Upper lobe of right lung (tissue), 1 donor: Measurements from ENCODE around the gene SRPK2. TPM values are rescaled to one million over a fixed set of nuclear protein-coding genes. Genes with fewer than 3 reads are reported as not detected.
"Not testable (repeated sequence)": the region's sequence is repeated elsewhere in the genome, so short reads cannot be mapped to it uniquely, and the experiment has no call there.

Source experiments
- ATAC-seq: fragments of 200-7000 bp; cut with Tn5 transposase; one replicate; pipeline ENCODE4 v1.9.1; 2020; ENCODE audit warnings: mild to moderate bottlenecking, moderate library complexity
- DNase-seq: peaks from one replicate; pipeline ENCODE4 v3.0.0-alpha.2; 2020
- H3K27ac ChIP-seq: fragments of 200-600 bp; one replicate; pipeline ENCODE4 v1.8.0; 2022
- H3K27me3 ChIP-seq: fragments of 200-600 bp; one replicate; pipeline ENCODE4 v1.8.0; 2022; ENCODE audit warnings: mild to moderate bottlenecking
- H3K36me3 ChIP-seq: fragments of 200-600 bp; one replicate; pipeline ENCODE4 v1.8.0; 2022
- H3K4me1 ChIP-seq: fragments of 200-600 bp; one replicate; pipeline ENCODE4 v1.8.0; 2022
- H3K4me3 ChIP-seq: fragments of 200-600 bp; one replicate; pipeline ENCODE4 v1.8.0; 2022; ENCODE audit warnings: mild to moderate bottlenecking
- H3K9me3 ChIP-seq: fragments of 200-600 bp; one replicate; pipeline ENCODE4 v1.8.0; 2022
- intact Hi-C: fragments of 100-400 bp; cut with DNase I; formaldehyde crosslinking; loops from one replicate; pipeline ENCODE4 v1.11.0; 2022
- total RNA-seq: library from RNA; stranded (reverse); fragmentation: NEBNext Ultra II Directional; extraction: Animal tissue kit (Norgen Biotek cat#: 25700); gene quantifications from one replicate; pipeline ENCODE4 v1.2.1, GENCODE V29; 2021
- TF ChIP-seq, protein P1 (sequence below): fragments of 200-600 bp; IDR thresholded peaks from one replicate; pipeline ENCODE4 v1.8.0; 2022; ENCODE audit warnings: antibody characterized with exemption
- donor health status: DM: no; HTN: yes; CAD: no; lungs with severe emphysema.

SRPK2 gene
- total RNA-seq, 1 donor from 2014 or later = 48.5 TPM

DNA sequence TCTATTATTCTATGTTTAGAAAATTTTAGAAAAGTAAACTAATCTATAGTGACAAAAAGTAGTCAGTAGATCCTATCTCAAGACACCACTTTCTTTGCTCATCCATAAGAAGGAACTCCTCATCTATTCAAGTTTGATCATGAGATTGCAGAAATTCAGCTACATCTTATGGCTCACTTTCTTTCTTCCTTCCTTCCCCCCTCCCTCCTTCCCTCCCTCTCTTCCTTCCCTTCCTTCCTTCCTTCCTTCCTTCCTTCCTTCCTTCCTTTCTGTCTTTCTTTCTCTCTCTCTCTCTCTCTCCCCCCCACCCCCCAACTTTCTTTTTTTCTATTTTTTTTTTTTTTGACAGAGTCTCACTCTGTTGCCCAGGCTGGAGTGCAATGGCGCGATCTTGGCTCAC lies 35.3 kb upstream of the SRPK2 start:
- Histone ChIP-seq H3K4me1 (no peaks in the 10 kb centered on the region), H3K9me3 (no peaks in the 10 kb centered on the region), H3K27me3 (no peaks in the 10 kb centered on the region), H3K36me3 (no peaks in the 10 kb centered on the region), H3K27ac (no peak overlapping the region), H3K4me3 (no peak overlapping the region)
- intact Hi-C loops = no loop called here
- no peak for ATAC-seq
- no peak for DNase-seq
- TF ChIP-seq, protein P1, sequence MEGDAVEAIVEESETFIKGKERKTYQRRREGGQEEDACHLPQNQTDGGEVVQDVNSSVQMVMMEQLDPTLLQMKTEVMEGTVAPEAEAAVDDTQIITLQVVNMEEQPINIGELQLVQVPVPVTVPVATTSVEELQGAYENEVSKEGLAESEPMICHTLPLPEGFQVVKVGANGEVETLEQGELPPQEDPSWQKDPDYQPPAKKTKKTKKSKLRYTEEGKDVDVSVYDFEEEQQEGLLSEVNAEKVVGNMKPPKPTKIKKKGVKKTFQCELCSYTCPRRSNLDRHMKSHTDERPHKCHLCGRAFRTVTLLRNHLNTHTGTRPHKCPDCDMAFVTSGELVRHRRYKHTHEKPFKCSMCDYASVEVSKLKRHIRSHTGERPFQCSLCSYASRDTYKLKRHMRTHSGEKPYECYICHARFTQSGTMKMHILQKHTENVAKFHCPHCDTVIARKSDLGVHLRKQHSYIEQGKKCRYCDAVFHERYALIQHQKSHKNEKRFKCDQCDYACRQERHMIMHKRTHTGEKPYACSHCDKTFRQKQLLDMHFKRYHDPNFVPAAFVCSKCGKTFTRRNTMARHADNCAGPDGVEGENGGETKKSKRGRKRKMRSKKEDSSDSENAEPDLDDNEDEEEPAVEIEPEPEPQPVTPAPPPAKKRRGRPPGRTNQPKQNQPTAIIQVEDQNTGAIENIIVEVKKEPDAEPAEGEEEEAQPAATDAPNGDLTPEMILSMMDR = no peak

DNA sequence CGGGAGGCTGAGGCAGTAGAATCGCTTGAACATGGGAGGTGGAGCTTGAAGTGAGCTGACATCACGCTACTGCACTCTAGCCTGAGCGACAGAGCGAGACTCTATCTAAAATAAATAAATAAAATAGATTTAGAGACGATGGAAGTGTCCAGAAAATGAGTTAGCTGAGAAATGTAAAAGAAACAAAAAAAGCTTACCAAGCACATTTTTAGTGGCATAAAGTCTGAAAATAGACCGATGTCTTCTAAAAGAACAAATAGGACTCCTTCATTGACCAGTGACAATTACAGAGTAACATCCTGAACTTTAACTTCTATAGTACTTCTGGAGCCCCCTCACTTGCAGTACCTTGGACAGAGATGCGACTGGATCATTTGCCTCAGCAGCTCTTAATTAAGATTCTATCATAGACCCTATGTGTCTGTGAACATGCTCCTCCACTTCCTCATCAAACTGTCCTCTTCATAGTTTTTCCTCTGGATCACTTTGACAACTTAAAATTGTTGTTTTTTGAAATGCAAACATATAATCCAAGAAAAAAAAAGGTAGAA lies 25.2 kb upstream of the SRPK2 start:
- TF ChIP-seq, protein P1 = no peak
- DNase-seq (no peak), ATAC-seq (no peak)
- intact Hi-C loops = no loop called here
- H3K36me3 ChIP-seq = no peaks in the 10 kb centered on the region
- no peak overlapping the region for H3K27ac ChIP-seq
- H3K9me3 ChIP-seq = no peaks in the 10 kb centered on the region
- no peaks in the 10 kb centered on the region for H3K4me1 ChIP-seq
- H3K27me3 ChIP-seq = no peaks in the 10 kb centered on the region
- no peak overlapping the region for H3K4me3 ChIP-seq

DNA sequence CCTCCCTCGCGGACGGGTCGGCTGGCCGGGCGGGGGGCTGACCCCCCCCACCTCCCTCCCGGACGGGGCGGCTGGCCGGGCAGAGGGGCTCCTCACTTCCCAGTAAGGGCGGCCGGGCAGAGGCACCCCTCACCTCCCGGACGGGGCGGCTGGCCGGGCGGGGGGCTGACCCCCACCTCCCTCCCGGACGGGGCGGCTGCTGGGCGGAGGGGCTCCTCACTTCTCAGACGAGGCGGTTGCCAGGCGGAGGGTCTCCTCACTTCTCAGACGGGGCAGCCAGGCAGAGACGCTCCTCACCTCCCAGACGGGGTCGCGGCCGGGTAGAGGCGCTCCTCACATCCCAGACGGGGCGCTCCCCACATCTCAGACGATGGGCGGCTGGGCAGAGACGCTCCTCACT lies 22.1 kb upstream of the SRPK2 start:
- H3K9me3 ChIP-seq, intact Hi-C loops, H3K4me1 ChIP-seq, H3K27ac ChIP-seq, H3K4me3 ChIP-seq, H3K27me3 ChIP-seq, ATAC-seq, H3K36me3 ChIP-seq, DNase-seq: not testable (repeated sequence)

DNA sequence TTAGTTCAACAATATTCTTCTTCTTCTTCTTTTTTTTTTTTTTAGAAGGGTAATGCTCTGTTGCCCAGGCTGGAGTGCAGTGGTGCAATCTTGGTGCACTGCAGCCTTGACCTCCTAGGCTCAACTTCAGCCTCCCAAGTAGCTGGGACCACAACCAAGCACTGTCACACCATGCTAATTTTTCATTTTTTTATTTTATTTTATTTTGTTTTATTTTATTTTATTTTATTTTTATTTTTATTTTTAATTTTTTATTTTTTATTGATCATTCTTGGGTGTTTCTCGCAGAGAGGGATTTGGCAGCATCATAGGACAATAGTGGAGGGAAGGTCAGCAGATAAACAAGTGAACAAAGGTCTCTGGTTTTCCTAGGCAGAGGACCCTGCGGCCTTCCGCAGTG lies 21.1 kb upstream of the SRPK2 start:
- H3K9me3 ChIP-seq, DNase-seq, intact Hi-C loops, H3K4me3 ChIP-seq, ATAC-seq, H3K36me3 ChIP-seq, H3K4me1 ChIP-seq, H3K27ac ChIP-seq, H3K27me3 ChIP-seq: not testable (repeated sequence)

DNA sequence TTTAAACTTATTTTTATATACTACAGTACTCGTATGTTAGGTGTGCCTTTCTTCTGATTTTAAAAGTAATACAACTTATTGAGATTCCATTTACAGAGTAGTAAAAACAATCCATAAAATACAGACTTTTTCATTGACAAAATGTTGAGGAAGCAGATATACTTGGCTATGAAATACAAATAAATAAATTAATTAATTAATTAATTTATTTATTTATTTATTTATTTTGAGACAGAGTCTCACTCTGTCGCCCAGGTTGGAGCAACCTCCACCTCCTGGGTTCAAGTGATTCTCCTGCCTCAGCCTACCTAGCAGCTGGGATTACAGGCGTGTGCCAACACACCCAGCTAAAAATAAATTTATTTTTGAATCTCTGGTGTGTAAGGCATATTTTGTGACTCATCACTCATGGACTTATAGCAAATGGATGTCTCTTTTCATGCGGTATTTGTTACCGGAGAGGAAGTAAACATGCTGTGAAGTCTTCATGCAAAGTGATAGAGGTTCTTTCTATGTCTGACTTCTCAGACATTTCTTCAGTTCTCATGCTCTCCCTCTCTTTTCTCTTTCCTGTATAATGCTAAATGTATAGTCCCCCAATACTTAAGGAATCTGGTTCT lies 20.2 kb upstream of the SRPK2 start:
- no peak overlapping the region for H3K4me3 ChIP-seq
- no peaks in the 10 kb centered on the region for H3K4me1 ChIP-seq
- TF ChIP-seq, protein P1 = no peak
- H3K9me3 ChIP-seq = no peaks in the 10 kb centered on the region
- intact Hi-C loops = no loop called here
- H3K36me3 ChIP-seq = no peaks in the 10 kb centered on the region
- DNase-seq (no peak), ATAC-seq (no peak)
- no peaks in the 10 kb centered on the region for H3K27me3 ChIP-seq
- no peak overlapping the region for H3K27ac ChIP-seq

DNA sequence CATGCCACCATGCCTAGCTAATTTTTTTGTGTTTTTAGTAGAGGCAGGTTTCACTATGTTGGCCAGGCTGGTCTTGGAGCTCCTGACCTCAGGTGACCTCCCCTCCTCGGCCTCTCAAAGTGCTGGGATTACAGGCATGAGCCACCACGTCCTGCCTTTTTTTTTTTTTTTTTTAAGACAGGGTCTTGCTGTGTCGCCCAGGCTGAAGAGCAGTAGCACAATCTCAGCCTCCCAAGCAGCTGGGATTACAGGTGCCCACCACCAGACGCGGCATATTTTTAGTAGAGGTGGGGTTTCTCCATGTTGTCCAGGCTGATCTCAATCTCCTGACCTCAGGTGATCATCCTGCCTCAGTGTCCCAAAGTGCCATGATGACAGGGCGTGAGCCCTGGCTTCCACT lies 14.4 kb upstream of the SRPK2 start:
- Histone ChIP-seq H3K4me3 (no peak overlapping the region), H3K9me3 (no peaks in the 10 kb centered on the region), H3K27ac (no peak overlapping the region), H3K27me3 (no peaks in the 10 kb centered on the region), H3K36me3 (no peaks in the 10 kb centered on the region), H3K4me1 (no peaks in the 10 kb centered on the region)
- DNase-seq (no peak), ATAC-seq (no peak)
- intact Hi-C loops = no loop called here
- TF ChIP-seq, protein P1 = no peak
